HUES64 (cell line): ENCODE data around the gene SCP2.
"Not testable (repeated sequence)": the region's sequence is repeated elsewhere in the genome, so short reads cannot be mapped to it uniquely, and the experiment has no call there.

Experiments used
- H3K27ac ChIP-seq: 2 replicates; pipeline ENCODE4 v1.7.0; 2013; ENCODE audit warnings: low read depth, low read length, inconsistent platforms
- H3K27me3 ChIP-seq: 2 replicates; pipeline ENCODE4 v1.6.1; 2013; ENCODE audit warnings: mild to moderate bottlenecking, low read length; ENCODE audit not compliant: insufficient read depth
- H3K36me3 ChIP-seq: 2 replicates; pipeline ENCODE4 v1.6.1; 2013; ENCODE audit warnings: mild to moderate bottlenecking, low read length; ENCODE audit not compliant: insufficient read depth
- H3K4me1 ChIP-seq: 2 replicates; pipeline ENCODE4 v1.6.1; 2013; ENCODE audit warnings: mild to moderate bottlenecking, low read length, moderate library complexity; ENCODE audit not compliant: insufficient read depth
- H3K4me3 ChIP-seq: 2 replicates; pipeline ENCODE4 v1.5.1; 2013; ENCODE audit warnings: mild to moderate bottlenecking, low read length, moderate library complexity
- H3K9ac ChIP-seq: 2 replicates; pipeline ENCODE4 v1.6.1; 2013; ENCODE audit warnings: mild to moderate bottlenecking, low read depth, low read length
- H3K9me3 ChIP-seq: 2 replicates; pipeline ENCODE4 v1.6.1; 2013; ENCODE audit warnings: low read depth, low read length; ENCODE audit not compliant: insufficient read depth
- WGBS: fragments of 150-250, 120-280 bp; methylation state at CpG from one replicate; pipeline ENCODE4 v1.1.7; 2013; ENCODE audit warnings: missing lambda C conversion rate; 5-methylcytosine and 5-hydroxymethylcytosine counted together

The SCP2 gene

DNA sequence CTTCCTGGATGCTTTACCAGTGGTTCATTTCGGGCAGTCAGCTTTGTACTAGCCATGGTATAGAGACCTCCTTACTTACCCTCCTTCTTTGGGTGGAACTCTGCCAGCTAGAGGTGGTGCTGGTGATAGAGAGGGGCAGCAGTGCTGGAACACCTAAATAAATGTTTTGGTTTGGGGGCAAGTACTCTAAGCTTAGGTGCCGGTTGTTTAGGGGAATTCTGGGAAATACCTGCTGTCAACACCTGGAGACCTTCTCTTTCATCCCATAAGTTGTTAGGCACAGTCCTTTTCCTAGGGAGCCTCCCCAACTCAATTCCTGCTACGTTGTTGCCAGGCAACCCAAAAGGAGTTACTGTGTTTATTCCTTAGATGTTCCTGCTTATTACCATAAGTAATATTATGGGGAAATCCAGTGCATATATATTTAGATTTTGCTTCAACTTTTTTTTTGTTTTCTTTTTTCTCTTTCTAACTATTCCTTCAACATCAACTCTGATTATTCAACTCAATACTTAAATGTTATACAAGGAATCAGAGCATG lies 16.9 kb downstream of the SCP2 start:
- WGBS, result 97% methylated on average over 2 of the region's 3 CpGs

DNA sequence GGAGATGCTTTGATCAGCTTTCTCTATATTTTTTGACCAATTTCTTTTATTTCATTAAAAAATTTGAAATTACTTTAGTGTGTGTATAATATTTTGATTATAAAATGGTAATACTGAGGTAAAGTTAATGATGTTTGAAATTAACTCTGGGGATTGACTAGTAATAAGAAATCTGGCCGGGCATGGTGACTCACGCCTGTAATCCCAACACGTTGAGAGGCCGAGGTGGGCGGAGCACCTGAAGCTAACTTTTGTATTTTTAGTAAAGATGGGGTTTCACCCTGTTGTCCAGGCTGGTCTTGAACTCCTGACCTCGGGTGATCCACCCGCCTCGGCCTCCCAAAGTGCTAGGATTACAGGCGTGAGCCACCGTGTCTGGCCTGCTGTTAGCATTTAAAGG lies 17.5 kb downstream of the SCP2 start:
- Histone ChIP-seq H3K9ac (no peak overlapping the region), H3K27ac (no peak overlapping the region), H3K4me3 (no peak overlapping the region), H3K4me1 (no peaks in the 10 kb centered on the region), H3K36me3 (no peaks in the 10 kb centered on the region), H3K27me3 (no peaks in the 10 kb centered on the region), H3K9me3 (no peaks in the 10 kb centered on the region)
- WGBS, result 88% methylated on average over 10 of the region's 10 CpGs

More for the DNA sequence above, 16.9 kb downstream of the SCP2 start:
- no peak overlapping the region for H3K27ac ChIP-seq
- H3K36me3 ChIP-seq, result no peaks in the 10 kb centered on the region
- H3K9me3 ChIP-seq, result no peaks in the 10 kb centered on the region
- no peak overlapping the region for H3K4me3 ChIP-seq
- no peaks in the 10 kb centered on the region for H3K27me3 ChIP-seq
- no peaks in the 10 kb centered on the region for H3K4me1 ChIP-seq
- no peak overlapping the region for H3K9ac ChIP-seq

DNA sequence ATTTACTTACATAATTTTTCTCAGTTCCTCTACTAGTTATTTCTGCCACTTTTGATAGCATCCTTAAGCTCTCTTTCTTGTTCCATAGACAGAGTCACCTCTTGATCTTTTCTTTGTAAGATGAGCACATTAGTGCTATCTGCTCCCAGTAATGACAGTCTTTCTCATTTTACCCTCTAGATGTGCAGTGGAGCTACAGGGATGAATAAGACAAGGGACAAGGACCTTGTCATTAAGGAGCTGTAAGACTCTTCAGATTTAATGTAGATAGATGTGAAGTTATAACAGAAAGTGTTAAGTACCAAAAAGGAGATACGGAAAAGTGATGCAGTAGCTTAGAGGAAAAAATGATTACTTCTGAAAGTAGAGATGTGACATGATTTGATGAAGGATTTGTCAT lies 20.4 kb downstream of the SCP2 start:
- Histone ChIP-seq H3K9me3 (no peaks in the 10 kb centered on the region), H3K4me3 (no peak overlapping the region), H3K4me1 (no peaks in the 10 kb centered on the region), H3K9ac (no peak overlapping the region), H3K27ac (no peak overlapping the region), H3K36me3 (no peaks in the 10 kb centered on the region), H3K27me3 (no peaks in the 10 kb centered on the region)
- whole genome bisulfite sequencing, result 88% methylated on average over 1 of the region's 1 CpG

DNA sequence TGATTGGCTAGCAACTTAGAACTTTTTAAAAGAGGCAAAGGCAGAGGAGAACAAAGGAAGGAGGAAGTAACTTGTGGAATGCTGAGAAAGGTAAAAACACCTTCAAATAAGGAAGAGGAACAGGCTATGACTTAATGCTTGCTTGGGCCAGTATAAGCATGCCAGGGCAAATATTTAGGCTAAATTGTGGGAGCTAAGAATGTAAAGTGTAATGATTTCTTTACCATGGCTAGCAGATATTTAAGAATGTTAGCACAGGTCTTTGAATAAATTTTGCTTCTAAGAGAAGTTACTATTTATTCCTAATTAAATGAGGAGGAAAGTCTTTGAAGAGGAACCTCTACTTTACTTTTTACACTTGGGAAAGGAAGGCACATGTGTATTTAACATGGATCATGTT lies 22.5 kb downstream of the SCP2 start:
- not testable (repeated sequence) for H3K9me3 ChIP-seq, H3K27me3 ChIP-seq, H3K4me3 ChIP-seq, H3K36me3 ChIP-seq, H3K4me1 ChIP-seq, H3K27ac ChIP-seq, H3K9ac ChIP-seq

DNA sequence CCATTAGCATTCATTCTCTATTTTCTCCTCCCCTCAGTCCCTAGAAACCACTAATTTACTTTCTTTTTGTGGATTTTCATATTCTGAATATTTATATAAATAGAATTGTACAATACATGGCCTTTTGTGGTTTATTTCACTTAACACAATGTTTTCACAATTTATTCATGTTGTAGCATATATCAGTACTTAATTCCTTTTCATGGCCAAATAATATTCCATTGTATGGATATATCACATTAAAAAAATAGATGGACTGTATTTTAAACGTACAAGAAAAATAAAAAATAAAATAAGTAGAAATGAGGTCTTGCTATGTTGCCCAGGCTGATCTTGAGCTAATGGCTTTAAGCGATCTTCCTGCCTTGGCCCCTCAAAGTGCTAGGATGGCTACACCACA lies 25.0 kb downstream of the SCP2 start:
- H3K9ac ChIP-seq, result no peak overlapping the region
- 95% methylated on average over 2 of the region's 2 CpGs for WGBS
- H3K27ac ChIP-seq, result no peak overlapping the region
- H3K36me3 ChIP-seq, result no peaks in the 10 kb centered on the region
- H3K4me1 ChIP-seq, result no peaks in the 10 kb centered on the region
- H3K9me3 ChIP-seq, result no peaks in the 10 kb centered on the region
- no peaks in the 10 kb centered on the region for H3K27me3 ChIP-seq
- no peak overlapping the region for H3K4me3 ChIP-seq

DNA sequence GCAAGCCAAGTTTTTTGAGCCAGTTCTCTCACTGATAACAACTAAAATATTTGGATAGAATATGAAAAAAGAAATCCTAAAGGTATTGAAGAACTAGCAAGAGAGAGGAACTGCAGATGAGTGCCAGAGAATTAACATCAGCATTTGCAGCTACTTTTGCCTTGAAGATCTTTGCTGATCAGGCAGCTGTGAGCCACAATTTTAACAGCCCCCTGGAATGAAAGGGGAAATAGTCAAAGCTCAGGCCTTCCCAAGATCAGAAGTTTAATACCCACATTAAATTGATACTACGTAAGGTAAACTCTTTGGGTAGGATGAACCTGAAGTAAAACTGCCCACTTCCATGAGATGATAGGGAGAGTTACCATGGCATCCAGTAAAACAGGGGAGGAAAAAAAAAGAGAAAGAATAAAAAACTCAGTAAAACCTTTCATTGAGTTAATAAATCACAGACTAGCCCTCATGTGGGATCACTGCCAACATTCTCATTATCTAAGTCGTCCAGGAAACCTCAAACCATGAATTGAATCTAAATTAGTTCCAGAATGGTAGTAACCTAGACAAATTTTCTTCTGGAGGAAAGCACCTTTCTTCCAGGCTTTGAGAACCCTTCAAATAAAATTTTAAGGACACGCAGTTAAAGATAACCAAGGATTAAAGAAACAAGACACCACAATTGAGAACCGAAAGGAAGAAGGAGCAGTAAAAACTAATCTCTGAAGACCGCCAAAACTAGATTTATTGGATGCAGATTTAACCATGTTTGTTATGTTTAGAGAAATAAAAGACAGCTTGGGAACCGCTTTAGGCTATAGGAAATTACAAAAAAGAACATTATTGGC lies 28.3 kb downstream of the SCP2 start:
- no peak overlapping the region for H3K9ac ChIP-seq
- no peaks in the 10 kb centered on the region for H3K9me3 ChIP-seq
- no peaks in the 10 kb centered on the region for H3K36me3 ChIP-seq
- 90% methylated on average over 5 of the region's 6 CpGs for WGBS
- no peak overlapping the region for H3K27ac ChIP-seq
- H3K4me1 ChIP-seq, result no peaks in the 10 kb centered on the region
- H3K27me3 ChIP-seq, result no peaks in the 10 kb centered on the region
- no peak overlapping the region for H3K4me3 ChIP-seq

DNA sequence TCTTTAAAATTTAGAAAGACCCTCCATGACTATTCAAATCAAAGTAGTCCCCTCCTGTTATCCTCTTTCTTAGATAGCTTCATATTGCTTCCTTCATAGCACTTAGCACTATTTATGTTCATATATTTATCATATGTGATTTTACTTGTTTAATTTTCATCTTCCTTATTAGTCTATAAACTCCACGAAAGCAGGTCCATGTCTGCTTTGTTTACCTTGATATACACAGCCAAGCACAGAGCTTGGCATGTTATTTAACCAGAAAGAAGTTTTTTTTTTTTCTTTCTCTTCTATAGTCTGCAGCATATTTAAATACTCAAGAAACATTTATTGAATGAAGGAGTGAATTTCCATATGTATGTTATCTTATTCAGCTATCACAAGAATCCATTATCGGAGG lies 36.0 kb downstream of the SCP2 start:
- Histone ChIP-seq H3K36me3 (no peaks in the 10 kb centered on the region), H3K9me3 (no peaks in the 10 kb centered on the region), H3K4me3 (no peak overlapping the region), H3K27ac (no peak overlapping the region), H3K9ac (no peak overlapping the region), H3K4me1 (no peaks in the 10 kb centered on the region), H3K27me3 (no peaks in the 10 kb centered on the region)
- WGBS, result 90% methylated on average over 2 of the region's 2 CpGs

DNA sequence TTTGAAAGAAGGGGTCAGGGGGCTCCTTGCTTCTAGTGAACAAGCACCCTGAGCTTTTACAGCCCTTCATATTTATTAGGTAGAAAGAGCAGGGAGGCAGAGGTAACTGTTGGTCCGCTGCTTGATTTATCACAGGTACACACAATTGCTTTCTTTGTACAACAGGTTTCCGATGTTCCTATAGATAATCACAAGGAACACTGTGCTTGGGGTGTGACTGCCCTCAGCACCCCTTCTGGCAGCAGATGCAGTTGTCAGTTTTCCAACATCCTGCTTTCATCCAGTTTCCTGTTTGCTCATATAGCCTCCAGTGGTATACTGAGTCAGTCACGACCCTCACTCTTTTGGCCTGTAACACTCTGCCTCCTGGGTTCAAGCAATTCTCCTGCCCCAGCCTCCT lies 40.6 kb downstream of the SCP2 start:
- WGBS, result 94% methylated on average over 3 of the region's 3 CpGs
- Histone ChIP-seq H3K9ac (no peak overlapping the region), H3K27me3 (no peaks in the 10 kb centered on the region), H3K36me3 (no peaks in the 10 kb centered on the region), H3K4me1 (no peaks in the 10 kb centered on the region), H3K4me3 (no peak overlapping the region), H3K9me3 (no peaks in the 10 kb centered on the region), H3K27ac (no peak overlapping the region)

DNA sequence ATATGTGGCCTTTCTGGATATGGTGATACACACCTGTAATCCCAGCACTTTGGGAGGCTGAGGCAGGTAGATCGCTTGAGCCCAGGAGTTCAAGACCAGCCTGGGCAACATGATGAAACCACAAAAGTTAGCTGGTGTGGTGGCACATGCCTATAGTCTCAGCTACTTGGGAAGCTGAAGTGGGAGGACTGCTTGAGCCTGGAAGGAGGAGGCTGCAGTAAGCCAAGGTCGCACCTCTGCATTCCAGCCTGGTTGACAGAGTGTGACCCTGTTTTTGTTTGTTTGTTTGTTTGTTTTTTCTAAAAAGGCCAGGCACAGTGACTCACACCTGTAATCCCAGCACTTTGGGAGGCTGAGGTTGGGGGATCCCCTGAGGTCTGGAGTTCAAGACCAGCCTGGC lies 42.2 kb downstream of the SCP2 start:
- H3K27me3 ChIP-seq, H3K9me3 ChIP-seq, H3K4me1 ChIP-seq, H3K27ac ChIP-seq, H3K36me3 ChIP-seq, H3K9ac ChIP-seq, H3K4me3 ChIP-seq: not testable (repeated sequence)
- WGBS, result 80% methylated on average over 2 of the region's 2 CpGs

DNA sequence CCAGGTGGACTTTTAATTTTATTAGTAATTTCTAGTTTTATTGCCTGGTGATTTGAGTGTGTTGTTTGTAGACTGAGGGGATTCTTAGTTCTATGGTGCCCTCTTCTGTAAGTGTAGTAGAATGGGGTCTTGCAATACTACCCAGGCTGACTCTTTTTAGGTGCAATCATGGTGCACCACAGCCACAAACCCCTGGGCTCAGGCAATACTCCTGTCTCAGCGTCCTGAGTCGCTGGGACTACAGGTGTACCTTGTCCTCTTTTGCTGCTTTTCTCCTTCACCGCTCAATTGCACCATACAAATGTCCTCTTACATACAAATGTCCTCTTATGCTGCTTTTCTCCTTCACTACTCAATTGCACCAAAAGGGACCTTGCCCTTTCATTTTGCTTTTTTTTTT lies 43.1 kb downstream of the SCP2 start:
- H3K36me3 ChIP-seq, result no peaks in the 10 kb centered on the region
- H3K4me3 ChIP-seq, result no peak overlapping the region
- WGBS, result 66% methylated on average over 3 of the region's 3 CpGs
- H3K27ac ChIP-seq, result no peak overlapping the region
- H3K9ac ChIP-seq, result no peak overlapping the region
- no peaks in the 10 kb centered on the region for H3K9me3 ChIP-seq
- no peaks in the 10 kb centered on the region for H3K4me1 ChIP-seq
- H3K27me3 ChIP-seq, result no peaks in the 10 kb centered on the region

DNA sequence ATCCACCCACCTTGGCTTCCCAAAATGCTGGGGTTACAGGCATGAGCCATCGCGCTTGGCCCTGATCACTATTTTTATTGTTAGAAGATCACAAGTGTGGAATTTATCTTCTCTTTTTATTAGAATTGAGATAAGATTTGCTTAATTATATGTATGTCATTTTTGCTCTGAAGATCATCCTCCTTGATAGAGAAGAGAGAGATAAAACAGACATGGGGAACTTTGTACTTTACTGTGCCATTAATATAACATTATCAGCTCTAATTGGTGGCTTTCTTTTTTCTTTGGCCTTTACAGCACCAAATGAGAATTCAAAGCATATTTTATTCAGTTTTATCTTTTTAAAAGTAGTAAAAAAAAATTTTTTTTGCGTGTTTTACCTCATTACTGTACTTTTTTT lies 46.8 kb downstream of the SCP2 start:
- 95% methylated on average over 2 of the region's 3 CpGs for WGBS
- Histone ChIP-seq H3K36me3 (no peaks in the 10 kb centered on the region), H3K27me3 (no peaks in the 10 kb centered on the region), H3K4me3 (no peak overlapping the region), H3K4me1 (peaks cover 19% of the 10 kb centered on the region), H3K27ac (no peak overlapping the region), H3K9me3 (no peaks in the 10 kb centered on the region), H3K9ac (no peak overlapping the region)
